Fibroblast of lung (primary cell): ENCODE results near the gene KIAA2012.

Source experiments
- EZH2 ChIP-seq: IDR thresholded peaks from 2 replicates; pipeline ENCODE4 v1.5.1; 2012; ENCODE audit warnings: low read length, control low read depth, mild to moderate bottlenecking; ENCODE audit errors: missing control alignments
- TF ChIP-seq, protein P1 (sequence below), 2 donors: IDR thresholded peaks in 1 of 2; conservative IDR thresholded peaks in 1 of 2; 1 replicate in 1 of 2; 2 replicates in 1 of 2; pipeline ENCODE4 v1.5.1; 2011 to 2012; ENCODE audit warnings: low read length in 2 of 2, control low read depth in 1 of 2, inconsistent platforms in 1 of 2, low read depth in 1 of 2, mild to moderate bottlenecking in 1 of 2

DNA sequence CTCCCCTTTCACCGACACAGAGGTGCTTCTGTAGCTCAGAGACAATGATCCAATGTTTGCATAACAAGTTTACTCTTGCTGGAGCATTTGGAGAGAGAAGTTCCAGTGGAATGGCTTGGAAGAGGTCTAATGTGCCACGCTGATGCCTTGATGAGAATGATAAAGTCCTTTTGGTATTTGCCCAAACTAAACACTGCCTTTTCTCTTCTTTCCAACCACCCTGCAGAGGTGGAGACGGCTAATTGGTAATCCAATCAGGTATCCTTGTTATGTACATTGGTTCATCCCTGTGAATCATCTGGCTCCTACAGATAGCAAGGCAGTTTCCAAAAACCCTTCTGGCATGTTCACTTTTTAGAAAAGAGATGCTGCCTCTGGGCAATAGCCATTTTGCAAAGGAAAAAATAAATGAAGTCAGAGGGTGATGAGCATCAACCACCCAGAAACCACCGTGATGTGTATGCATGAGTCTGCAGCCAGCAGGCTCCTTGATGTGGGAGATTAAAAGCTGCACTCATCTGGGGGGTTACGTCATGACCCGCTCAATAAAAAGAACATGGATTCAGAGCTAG is 40.6 kb downstream of the KIAA2012 start:
- TF ChIP-seq, protein P1, sequence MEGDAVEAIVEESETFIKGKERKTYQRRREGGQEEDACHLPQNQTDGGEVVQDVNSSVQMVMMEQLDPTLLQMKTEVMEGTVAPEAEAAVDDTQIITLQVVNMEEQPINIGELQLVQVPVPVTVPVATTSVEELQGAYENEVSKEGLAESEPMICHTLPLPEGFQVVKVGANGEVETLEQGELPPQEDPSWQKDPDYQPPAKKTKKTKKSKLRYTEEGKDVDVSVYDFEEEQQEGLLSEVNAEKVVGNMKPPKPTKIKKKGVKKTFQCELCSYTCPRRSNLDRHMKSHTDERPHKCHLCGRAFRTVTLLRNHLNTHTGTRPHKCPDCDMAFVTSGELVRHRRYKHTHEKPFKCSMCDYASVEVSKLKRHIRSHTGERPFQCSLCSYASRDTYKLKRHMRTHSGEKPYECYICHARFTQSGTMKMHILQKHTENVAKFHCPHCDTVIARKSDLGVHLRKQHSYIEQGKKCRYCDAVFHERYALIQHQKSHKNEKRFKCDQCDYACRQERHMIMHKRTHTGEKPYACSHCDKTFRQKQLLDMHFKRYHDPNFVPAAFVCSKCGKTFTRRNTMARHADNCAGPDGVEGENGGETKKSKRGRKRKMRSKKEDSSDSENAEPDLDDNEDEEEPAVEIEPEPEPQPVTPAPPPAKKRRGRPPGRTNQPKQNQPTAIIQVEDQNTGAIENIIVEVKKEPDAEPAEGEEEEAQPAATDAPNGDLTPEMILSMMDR (conservative IDR thresholded peaks at IDR 0.05 in 1 of 2, IDR thresholded peaks at IDR 0.05 in 1 of 2; ENCODE audit: low read depth in 1 of 2, low read length in 2 of 2), result no peak
- no peak for TF ChIP-seq EZH2
